Activated T-cell treated with anti-CD3 and anti-CD28 coated beads, Interleukin-2, amount 50 U/mL, for 24 hours (primary cell): ENCODE measurements around the gene SLC5A9.
A peak's percentile ranks its signal among the peaks of the same experiment; 100 is the strongest.

Experiments used
- DNase-seq: peaks from one replicate; pipeline ENCODE4 v3.0.0-alpha.2; 2020
- H3K27ac Mint-ChIP-seq: 2 replicates; pipeline ENCODE4 v1.8.0; 2020; ENCODE audit warnings: mild to moderate bottlenecking, mixed read lengths
- H3K27me3 Mint-ChIP-seq: 2 replicates; pipeline ENCODE4 v1.8.0; 2020; ENCODE audit warnings: mixed read lengths
- H3K36me3 Mint-ChIP-seq: 2 replicates; pipeline ENCODE4 v1.8.0; 2020; ENCODE audit warnings: low read depth, mixed read lengths
- H3K4me1 Mint-ChIP-seq: 2 replicates; pipeline ENCODE4 v1.8.0; 2020; ENCODE audit warnings: low read depth, mixed read lengths
- H3K4me3 Mint-ChIP-seq: 2 replicates; pipeline ENCODE4 v1.8.0; 2020; ENCODE audit warnings: mild to moderate bottlenecking, moderate library complexity, mixed read lengths
- H3K9me3 Mint-ChIP-seq: 2 replicates; pipeline ENCODE4 v1.8.0; 2020; ENCODE audit warnings: mixed read lengths

SLC5A9 gene

GRCh38 chr1:48221122-48221521, 1.4 kb upstream of the SLC5A9 start:
- H3K27ac Mint-ChIP-seq, result no peak overlapping the region
- H3K36me3 Mint-ChIP-seq, result no peaks in the 10 kb centered on the region
- no peaks in the 10 kb centered on the region for H3K4me1 Mint-ChIP-seq
- no peaks in the 10 kb centered on the region for H3K27me3 Mint-ChIP-seq
- H3K4me3 Mint-ChIP-seq, result no peak overlapping the region
- H3K9me3 Mint-ChIP-seq, result no peaks in the 10 kb centered on the region
- no peak for DNase-seq

GRCh38 chr1:48221657-48222056, 859 bp upstream of the SLC5A9 start:
- Mint-ChIP-seq H3K27ac (no peak overlapping the region), H3K36me3 (no peaks in the 10 kb centered on the region), H3K4me1 (no peaks in the 10 kb centered on the region), H3K27me3 (no peaks in the 10 kb centered on the region), H3K9me3 (no peaks in the 10 kb centered on the region), H3K4me3 (no peak overlapping the region)
- DNase-seq, result no peak

GRCh38 chr1:48223366-48224240, 1.1 kb downstream of the SLC5A9 start:
- Mint-ChIP-seq H3K9me3 (no peaks in the 10 kb centered on the region), H3K4me1 (no peaks in the 10 kb centered on the region), H3K4me3 (no peak overlapping the region), H3K27me3 (no peaks in the 10 kb centered on the region), H3K36me3 (no peaks in the 10 kb centered on the region), H3K27ac (no peak overlapping the region)
- no peak for DNase-seq

DNA sequence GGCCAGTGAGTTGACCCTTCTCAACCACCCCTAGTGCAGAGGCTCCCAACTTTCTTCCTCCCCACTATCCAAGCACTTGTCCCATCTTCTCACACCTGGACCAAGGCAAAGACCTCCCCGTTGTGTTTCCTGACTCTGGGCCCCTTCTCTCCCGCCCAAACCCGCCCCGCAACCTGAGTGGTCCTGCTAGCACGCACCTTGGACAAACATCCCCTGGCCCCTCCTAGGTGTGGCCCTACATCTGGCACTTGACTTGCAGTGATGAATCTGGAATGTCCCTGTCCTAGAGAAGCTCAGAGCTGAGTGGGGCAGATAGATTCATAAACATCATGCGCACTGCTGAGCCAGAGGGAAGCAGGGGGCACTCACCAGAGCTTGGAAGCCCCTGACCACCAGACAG, 2.3 kb downstream of the SLC5A9 start:
- H3K4me1 Mint-ChIP-seq, result no peaks in the 10 kb centered on the region
- DNase-seq, result no peak
- no peaks in the 10 kb centered on the region for H3K9me3 Mint-ChIP-seq
- no peak overlapping the region for H3K4me3 Mint-ChIP-seq
- H3K27me3 Mint-ChIP-seq, result no peaks in the 10 kb centered on the region
- no peaks in the 10 kb centered on the region for H3K36me3 Mint-ChIP-seq
- H3K27ac Mint-ChIP-seq, result no peak overlapping the region

DNA sequence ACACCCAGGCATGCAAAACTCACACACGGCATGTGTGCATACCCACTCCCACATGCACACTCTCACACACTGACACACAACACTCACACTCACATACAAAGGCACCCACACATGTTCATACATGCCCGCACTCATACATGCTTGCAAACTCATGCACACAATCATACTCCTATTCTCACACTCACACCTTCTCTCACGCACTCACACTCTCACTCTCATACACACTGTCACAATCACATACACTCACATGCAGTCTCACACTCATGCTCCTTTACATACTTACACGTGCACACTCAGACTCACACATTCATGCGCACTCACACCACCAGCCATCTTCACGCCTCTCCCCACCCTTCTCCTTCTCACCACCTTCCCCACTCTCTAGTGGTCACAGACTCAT, 3.1 kb downstream of the SLC5A9 start:
- Mint-ChIP-seq H3K4me3 (no peak overlapping the region), H3K9me3 (no peaks in the 10 kb centered on the region), H3K27me3 (no peaks in the 10 kb centered on the region), H3K4me1 (no peaks in the 10 kb centered on the region), H3K27ac (no peak overlapping the region), H3K36me3 (no peaks in the 10 kb centered on the region)
- no peak for DNase-seq

DNA sequence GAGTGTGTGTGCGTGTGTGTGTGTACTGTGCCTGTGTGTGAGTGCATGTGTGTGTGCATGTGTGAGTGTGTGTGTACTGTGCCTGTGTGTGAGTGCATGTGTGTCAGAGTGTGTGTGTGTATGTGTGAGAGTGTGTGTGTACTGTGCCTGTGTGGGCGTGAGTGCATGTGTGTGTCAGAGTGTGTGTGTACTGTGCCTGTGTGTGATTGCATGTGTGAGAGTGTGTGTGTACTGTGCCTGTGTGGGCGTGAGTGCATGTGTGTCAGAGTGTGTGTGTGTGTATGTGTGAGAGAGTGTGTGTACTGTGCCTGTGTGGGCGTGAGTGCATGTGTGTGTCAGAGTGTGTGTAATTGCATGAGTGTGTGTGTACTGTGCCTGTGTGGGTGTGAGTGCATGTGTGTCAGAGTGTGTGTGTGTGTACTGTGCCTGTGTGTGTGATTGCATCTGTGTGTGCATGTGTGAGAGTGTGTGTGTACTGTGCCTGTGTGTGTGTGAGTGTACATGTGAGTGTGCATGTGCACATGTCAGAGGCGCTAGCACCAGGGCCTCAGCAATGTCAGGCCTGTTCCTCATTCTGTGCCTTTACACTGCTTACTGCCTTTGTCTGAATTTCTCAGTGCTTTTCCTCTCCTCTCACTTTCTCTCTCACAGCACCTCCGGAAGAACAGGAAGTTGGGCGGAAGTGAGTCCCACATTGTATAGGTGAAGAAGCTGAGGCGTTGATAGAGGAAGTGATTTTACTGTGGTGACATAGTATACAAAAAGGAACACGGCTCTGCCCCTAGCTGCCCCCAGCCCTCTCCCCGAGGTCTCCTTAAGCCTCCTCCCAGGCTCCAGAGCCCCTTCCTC, 4.9 kb downstream of the SLC5A9 start:
- DNase-seq, result peak; percentile 41
- no peaks in the 10 kb centered on the region for H3K36me3 Mint-ChIP-seq
- H3K27me3 Mint-ChIP-seq, result no peaks in the 10 kb centered on the region
- H3K4me3 Mint-ChIP-seq, result no peak overlapping the region
- no peaks in the 10 kb centered on the region for H3K4me1 Mint-ChIP-seq
- no peak overlapping the region for H3K27ac Mint-ChIP-seq
- no peaks in the 10 kb centered on the region for H3K9me3 Mint-ChIP-seq

GRCh38 chr1:48228156-48228555, 5.6 kb downstream of the SLC5A9 start:
- H3K27me3 Mint-ChIP-seq, result no peaks in the 10 kb centered on the region
- H3K36me3 Mint-ChIP-seq, result no peaks in the 10 kb centered on the region
- no peak overlapping the region for H3K27ac Mint-ChIP-seq
- H3K4me1 Mint-ChIP-seq, result no peaks in the 10 kb centered on the region
- DNase-seq, result no peak
- no peak overlapping the region for H3K4me3 Mint-ChIP-seq
- no peaks in the 10 kb centered on the region for H3K9me3 Mint-ChIP-seq

GRCh38 chr1:48229317-48229716, 6.8 kb downstream of the SLC5A9 start:
- no peaks in the 10 kb centered on the region for H3K36me3 Mint-ChIP-seq
- no peak for DNase-seq
- no peaks in the 10 kb centered on the region for H3K4me1 Mint-ChIP-seq

DNA sequence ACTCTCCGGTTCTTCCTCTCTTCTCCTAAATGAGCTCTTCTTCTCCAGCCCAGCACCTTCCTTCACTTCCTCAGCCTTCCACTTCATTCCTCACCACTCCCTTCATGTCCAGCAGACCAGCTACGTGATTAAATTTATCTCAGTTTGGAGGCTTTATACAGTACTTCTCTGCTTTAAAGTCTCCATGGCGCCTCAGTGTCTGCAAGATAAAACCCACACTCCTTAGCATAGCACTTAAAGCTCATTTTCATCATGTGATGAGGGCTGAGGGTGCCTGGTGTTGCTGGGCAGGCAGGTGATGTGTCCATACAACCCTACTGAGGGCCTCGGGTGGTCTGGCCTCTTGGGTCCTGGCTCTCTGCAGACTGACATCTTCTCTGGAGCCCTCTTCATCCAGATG, 7.7 kb downstream of the SLC5A9 start:
- Mint-ChIP-seq H3K27ac (no peak overlapping the region), H3K36me3 (no peaks in the 10 kb centered on the region), H3K27me3 (no peaks in the 10 kb centered on the region), H3K9me3 (no peaks in the 10 kb centered on the region), H3K4me1 (no peaks in the 10 kb centered on the region), H3K4me3 (no peak overlapping the region)
- no peak for DNase-seq

More at GRCh38 chr1:48229317-48229716, 6.8 kb downstream of the SLC5A9 start:
- Mint-ChIP-seq H3K27me3 (no peaks in the 10 kb centered on the region), H3K27ac (no peak overlapping the region), H3K9me3 (no peaks in the 10 kb centered on the region), H3K4me3 (no peak overlapping the region)

DNA sequence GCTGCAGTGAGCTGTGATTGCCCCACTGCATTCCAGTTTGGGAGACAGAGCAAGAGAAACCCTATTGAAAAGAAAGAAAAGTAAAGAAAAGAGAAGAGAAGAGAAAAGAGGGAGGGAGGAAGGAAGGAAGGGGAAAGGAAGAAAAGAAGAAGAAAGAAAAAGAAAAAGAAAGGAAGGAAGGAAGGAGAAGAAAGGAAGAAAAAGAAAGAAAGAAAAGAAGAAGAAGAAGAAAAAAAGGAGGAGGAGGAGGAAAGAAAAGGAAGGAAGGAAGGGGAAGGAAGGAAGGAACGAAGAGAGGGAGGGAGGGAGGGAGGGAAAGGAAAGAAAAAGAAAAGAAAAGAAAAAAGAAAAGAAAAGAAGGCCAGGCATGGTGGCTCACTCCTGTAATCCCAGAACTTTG, 10.2 kb downstream of the SLC5A9 start:
- H3K4me3 Mint-ChIP-seq, result no peak overlapping the region
- H3K27ac Mint-ChIP-seq, result no peak overlapping the region
- H3K27me3 Mint-ChIP-seq, result no peaks in the 10 kb centered on the region
- H3K4me1 Mint-ChIP-seq, result no peaks in the 10 kb centered on the region
- DNase-seq, result no peak
- no peaks in the 10 kb centered on the region for H3K36me3 Mint-ChIP-seq
- no peaks in the 10 kb centered on the region for H3K9me3 Mint-ChIP-seq

- Mint-ChIP-seq H3K27me3 (no peaks in the 10 kb centered on the region), H3K27ac (no peak overlapping the region), H3K4me3 (no peak overlapping the region)
Observed at GRCh38 chr1:48233666-48234485, 11.4 kb downstream of the SLC5A9 start.

GRCh38 chr1:48235652-48236051, 13.1 kb downstream of the SLC5A9 start:
- Mint-ChIP-seq H3K9me3 (no peaks in the 10 kb centered on the region), H3K27ac (no peak overlapping the region), H3K27me3 (no peaks in the 10 kb centered on the region), H3K4me3 (no peak overlapping the region), H3K36me3 (no peaks in the 10 kb centered on the region), H3K4me1 (no peaks in the 10 kb centered on the region)
- DNase-seq, result no peak

More at GRCh38 chr1:48233666-48234485, 11.4 kb downstream of the SLC5A9 start:
- no peaks in the 10 kb centered on the region for H3K9me3 Mint-ChIP-seq
- no peaks in the 10 kb centered on the region for H3K36me3 Mint-ChIP-seq
- no peak for DNase-seq
- no peaks in the 10 kb centered on the region for H3K4me1 Mint-ChIP-seq

DNA sequence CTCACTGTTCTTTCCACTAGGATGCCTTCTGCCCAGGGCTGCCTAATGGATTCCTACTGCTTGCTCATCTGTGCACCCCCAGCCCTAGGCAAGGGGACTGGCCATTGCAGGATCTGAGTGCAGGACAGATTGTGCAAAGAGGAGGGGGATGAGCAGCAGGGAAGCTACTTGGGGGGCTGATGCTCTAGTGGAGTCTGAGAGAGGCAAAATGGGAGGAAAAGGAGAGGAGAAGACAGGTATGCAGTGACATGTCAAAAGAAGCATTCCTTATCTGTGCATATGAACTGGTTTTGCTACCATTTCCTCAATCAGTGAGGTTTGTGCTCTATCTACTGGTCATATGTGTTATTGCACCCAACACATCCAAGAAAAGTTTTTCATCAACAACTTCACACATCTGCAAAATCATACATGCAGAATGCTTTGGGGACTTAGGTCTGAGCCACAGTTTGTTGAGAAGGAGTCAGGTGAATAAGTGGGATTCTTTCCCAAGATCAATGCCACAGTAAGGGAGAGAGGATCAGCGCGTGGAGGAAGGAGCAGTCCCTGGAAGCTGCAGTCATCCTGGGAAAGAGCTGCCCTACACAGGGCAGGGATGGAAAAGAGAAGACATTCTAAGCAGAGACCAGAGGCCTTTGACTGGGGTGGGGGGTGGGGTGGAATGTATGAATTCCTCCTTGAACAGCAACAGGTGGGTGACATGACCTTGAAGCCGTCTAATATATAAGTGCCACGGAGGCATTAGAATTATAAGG, 14.4 kb downstream of the SLC5A9 start:
- no peak for DNase-seq
- Mint-ChIP-seq H3K27me3 (no peaks in the 10 kb centered on the region), H3K4me3 (no peak overlapping the region), H3K4me1 (no peaks in the 10 kb centered on the region), H3K27ac (no peak overlapping the region), H3K9me3 (no peaks in the 10 kb centered on the region), H3K36me3 (no peaks in the 10 kb centered on the region)
